ENCODE data around the gene UBE2F. TPM values are rescaled to one million over a fixed set of nuclear protein-coding genes. Genes with fewer than 3 reads are reported as not detected.

Gene UBE2F
- total and polyA plus RNA-seq, 2 of the 13 experiments (the other 11 are each of a cell fraction or from before 2014, with no cell fraction given): 35.4 to 73.1 TPM

DNA sequence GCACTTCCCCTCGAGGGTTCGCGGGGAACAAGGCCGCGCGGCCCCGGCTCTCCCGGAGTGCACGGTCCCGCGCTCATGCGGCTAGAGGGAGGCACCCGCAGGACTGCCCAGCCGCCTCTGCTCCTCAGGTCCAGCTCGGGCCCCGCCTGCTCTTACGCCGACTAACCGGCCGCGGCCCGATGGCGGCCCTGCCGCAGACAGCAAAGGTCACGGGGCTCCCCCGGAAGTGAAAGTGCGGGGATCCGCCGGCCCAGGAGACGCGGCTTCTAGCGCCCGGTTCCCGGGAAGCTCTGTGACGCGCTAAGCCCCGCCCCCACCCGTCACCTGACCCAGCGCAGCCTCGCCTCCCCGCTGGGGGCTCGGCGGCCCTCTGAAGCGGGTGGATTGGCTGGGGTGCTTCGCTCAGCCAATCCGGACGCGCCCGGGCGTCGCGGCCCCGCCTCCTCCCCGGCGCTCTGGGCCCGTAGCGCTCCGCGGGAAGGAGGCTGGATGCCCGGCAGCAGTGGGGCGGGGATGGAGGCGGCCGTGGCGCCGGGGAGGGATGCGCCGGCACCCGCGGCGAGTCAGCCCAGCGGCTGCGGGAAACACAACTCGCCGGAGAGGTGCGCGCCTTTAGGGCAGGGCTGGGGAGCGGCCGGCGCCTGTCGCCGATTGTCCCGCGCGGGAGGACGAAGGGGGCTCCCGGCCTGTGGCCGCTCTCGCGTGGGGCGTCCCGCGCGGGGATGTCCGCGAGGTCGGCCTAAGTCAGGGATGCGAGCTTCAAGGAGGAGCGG is 93.9 kb downstream of the UBE2F start, which contains the start of gene SCLY (continued):
- TF ChIP-seq ZNF75D (CRISPR knock-in tag; IDR thresholded peaks at IDR 0.05; ENCODE audit: borderline replicate concordance): no peak
- TF ChIP-seq, protein P1, sequence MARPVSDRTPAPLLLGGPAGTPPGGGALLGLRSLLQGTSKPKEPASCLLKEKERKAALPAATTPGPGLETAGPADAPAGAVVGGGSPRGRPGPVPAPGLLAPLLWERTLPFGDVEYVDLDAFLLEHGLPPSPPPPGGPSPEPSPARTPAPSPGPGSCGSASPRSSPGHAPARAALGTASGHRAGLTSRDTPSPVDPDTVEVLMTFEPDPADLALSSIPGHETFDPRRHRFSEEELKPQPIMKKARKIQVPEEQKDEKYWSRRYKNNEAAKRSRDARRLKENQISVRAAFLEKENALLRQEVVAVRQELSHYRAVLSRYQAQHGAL (CRISPR knock-in tag; IDR thresholded peaks at IDR 0.05; ENCODE audit: not compliant biosample characterization): no peak
- no peak; the same call in 1 of the 2 replicates for TF ChIP-seq ZNF782 (CRISPR knock-in tag; IDR thresholded peaks at IDR 0.05; ENCODE audit: borderline replicate concordance)
- peak; percentile 34; the same call in 1 of the 2 replicates for TF ChIP-seq NFATC3 (CRISPR knock-in tag; IDR thresholded peaks at IDR 0.05)
- TF ChIP-seq MTA3 (CRISPR knock-in tag; IDR thresholded peaks at IDR 0.05): no peak
- TF ChIP-seq ZFP36 (IDR thresholded peaks at IDR 0.05; ENCODE audit: borderline replicate concordance, low read depth, low read length, partially characterized antibody): no peak
- TF ChIP-seq ZFX (CRISPR knock-in tag; IDR thresholded peaks at IDR 0.05; ENCODE audit: low read depth): peak; percentile 99
- TF ChIP-seq NFRKB (IDR thresholded peaks at IDR 0.05): no peak
- no peak; the same call in 1 of the 2 replicates for TF ChIP-seq SALL2 (CRISPR knock-in tag; IDR thresholded peaks at IDR 0.05)
- TF ChIP-seq BORCS8-MEF2B (CRISPR knock-in tag; IDR thresholded peaks at IDR 0.05): 0 out of 2 replicates have a peak, but pooled peaks have one; percentile 57
- TF ChIP-seq YEATS2 (CRISPR knock-in tag; IDR thresholded peaks at IDR 0.05; ENCODE audit: borderline replicate concordance): peak; percentile 94
- TF ChIP-seq ZNF549 (CRISPR knock-in tag; IDR thresholded peaks at IDR 0.05): no peak
- no peak for TF ChIP-seq RBM22 (optimal IDR thresholded peaks at IDR 0.05; ENCODE audit: low read length)
- peak; percentile 66; the same call in 1 of the 2 replicates for TF ChIP-seq CCDC6 (CRISPR knock-in tag; IDR thresholded peaks at IDR 0.05)
- TF ChIP-seq KAT8 (CRISPR knock-in tag; IDR thresholded peaks at IDR 0.05): peak; percentile 97
- peak; percentile 93 for TF ChIP-seq ZNF224 (CRISPR knock-in tag; IDR thresholded peaks at IDR 0.05)
- peak; percentile 86; the same call in 1 of the 2 replicates for TF ChIP-seq ZNF44 (CRISPR knock-in tag; IDR thresholded peaks at IDR 0.05)
- no peak; the same call in 1 of the 2 replicates for TF ChIP-seq FIP1L1 (IDR thresholded peaks at IDR 0.05; ENCODE audit: borderline replicate concordance, insufficient read depth, low read depth, low read length)
- peak; percentile 73; the same call in 1 of the 2 replicates for TF ChIP-seq MYC (CRISPR knock-in tag; IDR thresholded peaks at IDR 0.05; ENCODE audit: borderline replicate concordance)
- TF ChIP-seq MED8 (CRISPR knock-in tag; IDR thresholded peaks at IDR 0.05; ENCODE audit: insufficient replicate concordance): peak; percentile 87
- no peak; the same call in 1 of the 2 replicates for TF ChIP-seq MAF1 (CRISPR knock-in tag; IDR thresholded peaks at IDR 0.05; ENCODE audit: borderline replicate concordance)
- TF ChIP-seq NAIF1 (CRISPR knock-in tag; IDR thresholded peaks at IDR 0.05; ENCODE audit: borderline replicate concordance): peak; percentile 95; the same call in 1 of the 2 replicates
- TF ChIP-seq, protein P2, sequence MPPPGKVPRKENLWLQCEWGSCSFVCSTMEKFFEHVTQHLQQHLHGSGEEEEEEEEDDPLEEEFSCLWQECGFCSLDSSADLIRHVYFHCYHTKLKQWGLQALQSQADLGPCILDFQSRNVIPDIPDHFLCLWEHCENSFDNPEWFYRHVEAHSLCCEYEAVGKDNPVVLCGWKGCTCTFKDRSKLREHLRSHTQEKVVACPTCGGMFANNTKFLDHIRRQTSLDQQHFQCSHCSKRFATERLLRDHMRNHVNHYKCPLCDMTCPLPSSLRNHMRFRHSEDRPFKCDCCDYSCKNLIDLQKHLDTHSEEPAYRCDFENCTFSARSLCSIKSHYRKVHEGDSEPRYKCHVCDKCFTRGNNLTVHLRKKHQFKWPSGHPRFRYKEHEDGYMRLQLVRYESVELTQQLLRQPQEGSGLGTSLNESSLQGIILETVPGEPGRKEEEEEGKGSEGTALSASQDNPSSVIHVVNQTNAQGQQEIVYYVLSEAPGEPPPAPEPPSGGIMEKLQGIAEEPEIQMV (CRISPR knock-in tag; IDR thresholded peaks at IDR 0.05; ENCODE audit: low read depth): no peak; the same call in 1 of the 2 replicates
- TF ChIP-seq MTA1 (CRISPR knock-in tag; IDR thresholded peaks at IDR 0.05; ENCODE audit: borderline replicate concordance): peak; percentile 44; the same call in 1 of the 2 replicates
- peak; percentile 97 for TF ChIP-seq KAT7 (CRISPR knock-in tag; IDR thresholded peaks at IDR 0.05; ENCODE audit: borderline replicate concordance)
- TF ChIP-seq ONECUT2 (CRISPR knock-in tag; IDR thresholded peaks at IDR 0.05): no peak
- no peak for TF ChIP-seq CENPT (CRISPR knock-in tag; IDR thresholded peaks at IDR 0.05; ENCODE audit: low read depth)
